ENCODE measurements around the gene PPP1CC. TPM values are rescaled to one million over a fixed set of nuclear protein-coding genes. Genes with fewer than 3 reads are reported as not detected.
A peak's percentile ranks its signal among the peaks of the same experiment; 100 is the strongest.
"Not testable (repeated sequence)": the region's sequence is repeated elsewhere in the genome, so short reads cannot be mapped to it uniquely, and the experiment has no call there.

PPP1CC gene
- total RNA-seq (2014; rRNA removed; shearing (Covaris generic)): 140 and 143 TPM in 2 replicates

- DNase-seq (ENCODE audit: low read depth): peak; percentile 95
Measured at GRCh38 chr12:110742718-110743570, at the start of gene PPP1CC. Gene PPP1CC (minus strand): TSS chr12:110742891. CDS start chr12:110742707, 184 bp downstream.

- no peak for DNase-seq (ENCODE audit: low read depth)
Measured at GRCh38 chr12:110791589-110791988, 48.9 kb upstream of the PPP1CC start.

- no peak for DNase-seq (ENCODE audit: low read depth)
Measured at GRCh38 chr12:110790301-110790700, 47.6 kb upstream of the PPP1CC start.

- DNase-seq (ENCODE audit: low read depth): no peak
Measured at GRCh38 chr12:110786012-110786411, 43.3 kb upstream of the PPP1CC start.

GRCh38 chr12:110785240-110785639, 42.5 kb upstream of the PPP1CC start:
- DNase-seq (ENCODE audit: low read depth): no peak

- DNase-seq (ENCODE audit: low read depth): no peak
Measured at GRCh38 chr12:110782922-110783321, 40.2 kb upstream of the PPP1CC start.

- DNase-seq (ENCODE audit: low read depth): no peak
Measured at GRCh38 chr12:110782094-110782493, 39.4 kb upstream of the PPP1CC start.

- no peak for DNase-seq (ENCODE audit: low read depth)
Measured at GRCh38 chr12:110780448-110780847, 37.8 kb upstream of the PPP1CC start.

GRCh38 chr12:110778833-110779577, 36.3 kb upstream of the PPP1CC start:
- no peak for DNase-seq (ENCODE audit: low read depth)

GRCh38 chr12:110776410-110776809, 33.7 kb upstream of the PPP1CC start:
- DNase-seq (ENCODE audit: low read depth): no peak

- no peak for DNase-seq (ENCODE audit: low read depth)
Measured at GRCh38 chr12:110775997-110776396, 33.3 kb upstream of the PPP1CC start.

GRCh38 chr12:110774824-110775223, 32.1 kb upstream of the PPP1CC start:
- no peak for DNase-seq (ENCODE audit: low read depth)

GRCh38 chr12:110768960-110769359, 26.3 kb upstream of the PPP1CC start:
- no peak for DNase-seq (ENCODE audit: low read depth)

GRCh38 chr12:110767863-110768262, 25.2 kb upstream of the PPP1CC start:
- no peak for DNase-seq (ENCODE audit: low read depth)

- no peak for DNase-seq (ENCODE audit: low read depth)
Measured at GRCh38 chr12:110766311-110767154, 23.8 kb upstream of the PPP1CC start.

GRCh38 chr12:110765572-110765971, 22.9 kb upstream of the PPP1CC start:
- not testable (repeated sequence) for DNase-seq (ENCODE audit: low read depth)

GRCh38 chr12:110765111-110765510, 22.4 kb upstream of the PPP1CC start:
- DNase-seq (ENCODE audit: low read depth): no peak

GRCh38 chr12:110763583-110763982, 20.9 kb upstream of the PPP1CC start:
- DNase-seq (ENCODE audit: low read depth): no peak

- DNase-seq (ENCODE audit: low read depth): no peak
Measured at GRCh38 chr12:110762891-110763290, 20.2 kb upstream of the PPP1CC start.

GRCh38 chr12:110760204-110760609, 17.5 kb upstream of the PPP1CC start:
- DNase-seq (ENCODE audit: low read depth): no peak

GRCh38 chr12:110758922-110759321, 16.2 kb upstream of the PPP1CC start:
- DNase-seq (ENCODE audit: low read depth): no peak

GRCh38 chr12:110756611-110757010, 13.9 kb upstream of the PPP1CC start:
- DNase-seq (ENCODE audit: low read depth): no peak
